A549 (cell line): ENCODE results near the gene MUC20. TPM values are rescaled to one million over a fixed set of nuclear protein-coding genes. Genes with fewer than 3 reads are reported as not detected.

ENCODE experiments used
- ATAC-seq, 2 experiments: fragments of 200-7000 bp in 1 of 2; fragments of >200 bp in 1 of 2; cut with Nextera tagmentation in 1 of 2; cut with Tn5 transposase in 1 of 2; 3 replicates each; pipeline versions ENCODE4 v1.8.0 to v1.9.1; 2018 to 2020; ENCODE audit warnings: mild to moderate bottlenecking in 1 of 2, moderate library complexity in 1 of 2
- CTCF ChIA-PET: fragments of 300-600 bp; sonication (Branson Sonifier 250); formaldehyde crosslinking; extraction: SDS; loops from one replicate; lab custom pipeline; 2021; ENCODE audit warnings: antibody characterized with exemption, inconsistent platforms; lab: Yijun Ruan, JAX
- POLR2A ChIA-PET: fragments of 350-600 bp; formaldehyde crosslinking; extraction: SDS; loops from one replicate; lab custom pipeline; 2021; ENCODE audit warnings: antibody characterized with exemption, inconsistent platforms; lab: Yijun Ruan, JAX
- DNase-seq, 2 experiments: peaks; one replicate each; pipeline versions ENCODE4 v3.0.0 to v3.0.0-alpha.2; 2011 to 2016; ENCODE audit warnings: low read depth in 1 of 2, low spot score in 1 of 2
- FAIRE-seq: peaks from 2 replicates; lab custom pipeline; 2011; peaks lifted over from hg19 to GRCh38; lab: Jason Lieb, UNC
- H3K27ac ChIP-seq, 2 experiments: fragments of >200 bp; sonication (Bioruptor Twin); formaldehyde crosslinking; 3 replicates each; pipeline ENCODE4 v1.5.1; 2016 to 2017
- H3K4me1 ChIP-seq: fragments of >200 bp; sonication (Bioruptor Twin); formaldehyde crosslinking; 3 replicates; pipeline ENCODE4 v1.6.1; 2016
- H3K4me2 ChIP-seq: fragments of >200 bp; sonication (Bioruptor Twin); formaldehyde crosslinking; 3 replicates; pipeline ENCODE4 v1.6.1; 2016
- H3K4me3 ChIP-seq: fragments of >200 bp; sonication (Bioruptor Twin); formaldehyde crosslinking; 3 replicates; pipeline ENCODE4 v1.5.1; 2016
- H3K9me3 ChIP-seq: fragments of >200 bp; sonication (Bioruptor Twin); formaldehyde crosslinking; 3 replicates; pipeline ENCODE4 v1.6.1; 2016
- CBX2 ChIP-seq: fragments of 200-600 bp; sonication (generic); IDR thresholded peaks from 2 replicates; pipeline ENCODE4 v1.6.1; 2016; ENCODE audit warnings: low read depth, mild to moderate bottlenecking, borderline replicate concordance
- CBX8 ChIP-seq: fragments of 200-600 bp; sonication (generic); IDR thresholded peaks from 2 replicates; pipeline ENCODE4 v1.6.1; 2016
- CEBPB ChIP-seq, 2 experiments: fragments of >200 bp in 1 of 2; sonication (Bioruptor Twin) in 1 of 2; formaldehyde crosslinking in 1 of 2; IDR thresholded peaks; 2 replicates each; pipeline ENCODE4 v1.6.1; 2012 to 2016
- CHD4 ChIP-seq: fragments of 200-600 bp; sonication (generic); IDR thresholded peaks from 2 replicates; pipeline ENCODE4 v1.6.1; 2016; ENCODE audit warnings: antibody characterized with exemption, mild to moderate bottlenecking, borderline replicate concordance
- FOSL2 ChIP-seq, 2 experiments: fragments of 450-650 bp in 1 of 2; fragments of >200 bp in 1 of 2; sonication (Bioruptor Twin) in 1 of 2; formaldehyde crosslinking; IDR thresholded peaks; 2 replicates each; pipeline versions ENCODE4 v1.5.0 to v1.6.1; 2016 to 2020; ENCODE audit warnings: mild to moderate bottlenecking in 1 of 2, moderate library complexity in 1 of 2
- FOXS1 ChIP-seq: fragments of 250-450 bp; sonication (Bioruptor Pico); IDR thresholded peaks from 2 replicates; pipeline ENCODE4 v1.5.0; 2020; ENCODE audit warnings: mild to moderate bottlenecking, moderate library complexity
- GATA3 ChIP-seq: IDR thresholded peaks from 2 replicates; pipeline ENCODE4 v1.6.1; 2012; ENCODE audit warnings: borderline replicate concordance
- HDAC2 ChIP-seq: fragments of 200-600 bp; sonication (generic); IDR thresholded peaks from 2 replicates; pipeline ENCODE4 v1.6.1; 2016
- HEYL ChIP-seq: fragments of 250-450 bp; sonication (Bioruptor Pico); IDR thresholded peaks from 2 replicates; pipeline ENCODE4 v1.8.0; 2021; ENCODE audit warnings: mild to moderate bottlenecking, moderate library complexity
- HOXA7 ChIP-seq: fragments of 250-450 bp; sonication (Bioruptor Pico); IDR thresholded peaks from 2 replicates; pipeline ENCODE4 v1.5.0; 2020; ENCODE audit warnings: mild to moderate bottlenecking, moderate library complexity
- HOXB5 ChIP-seq: fragments of 250-450 bp; sonication (Bioruptor Pico); IDR thresholded peaks from 2 replicates; pipeline ENCODE4 v1.5.0; 2020; ENCODE audit warnings: mild to moderate bottlenecking, moderate library complexity
- KDM1A ChIP-seq: fragments of 200-600 bp; sonication (generic); IDR thresholded peaks from 2 replicates; pipeline ENCODE4 v1.6.1; 2016; ENCODE audit warnings: low read depth, mild to moderate bottlenecking
- KDM5A ChIP-seq: fragments of 200-600 bp; sonication (generic); IDR thresholded peaks from 2 replicates; pipeline ENCODE4 v1.6.1; 2016; ENCODE audit warnings: antibody characterized with exemption, mild to moderate bottlenecking
- MYC ChIP-seq: IDR thresholded peaks from 2 replicates; pipeline ENCODE4 v1.6.1; 2012; ENCODE audit warnings: mild to moderate bottlenecking, inconsistent platforms, low read length, improper control_type of control experiment, borderline replicate concordance
- POLR2A ChIP-seq: IDR thresholded peaks from 2 replicates; pipeline ENCODE4 v1.6.1; 2012; ENCODE audit warnings: mild to moderate bottlenecking, low read length
- RAD21 ChIP-seq, 2 experiments: fragments of >200 bp in 1 of 2; sonication (Bioruptor Twin) in 1 of 2; formaldehyde crosslinking in 1 of 2; IDR thresholded peaks in 1 of 2; conservative IDR thresholded peaks in 1 of 2; 2 replicates in 1 of 2; 3 replicates in 1 of 2; pipeline ENCODE4 v1.6.1; 2012 to 2018; ENCODE audit warnings: inconsistent platforms in 1 of 2
- RARB ChIP-seq: fragments of 250-450 bp; sonication (Bioruptor Pico); IDR thresholded peaks from 2 replicates; pipeline ENCODE4 v1.8.0; 2021; ENCODE audit warnings: mild to moderate bottlenecking, moderate library complexity
- RFX5 ChIP-seq: fragments of 450-650 bp; IDR thresholded peaks from 2 replicates; pipeline ENCODE4 v1.7.1; 2014; ENCODE audit warnings: antibody characterized with exemption, mild to moderate bottlenecking, moderate library complexity
- RNF2 ChIP-seq: fragments of 200-600 bp; sonication (generic); IDR thresholded peaks from 2 replicates; pipeline ENCODE4 v1.6.1; 2016; ENCODE audit warnings: low read depth, mild to moderate bottlenecking, antibody characterized with exemption, moderate library complexity, borderline replicate concordance
- SREBF2 ChIP-seq: fragments of 450-650 bp; IDR thresholded peaks from 2 replicates; pipeline ENCODE4 v1.6.1; 2014; ENCODE audit warnings: mild to moderate bottlenecking, moderate library complexity
- TP53 ChIP-seq: fragments of 250-450 bp; sonication (Bioruptor Pico); IDR thresholded peaks from 2 replicates; pipeline ENCODE4 v1.5.0; 2021; ENCODE audit warnings: mild to moderate bottlenecking, moderate library complexity
- ZC3H11A ChIP-seq: fragments of 450-650 bp; IDR thresholded peaks from 2 replicates; pipeline ENCODE4 v1.6.1; 2014; ENCODE audit warnings: antibody characterized with exemption, mild to moderate bottlenecking
- ZFP36 ChIP-seq: fragments of 450-650 bp; IDR thresholded peaks from 2 replicates; pipeline ENCODE4 v1.6.1; 2014; ENCODE audit warnings: borderline replicate concordance; ENCODE audit not compliant: partially characterized antibody
- WGBS: methylation state at CpG from one replicate; pipeline ENCODE4 v1.1.6; 2017; ENCODE audit errors: missing lambda C conversion rate; 5-methylcytosine and 5-hydroxymethylcytosine counted together
- polyA plus RNA-seq, 4 experiments: library from polyadenylated mRNA; depleted of rRNA in 3 of 4; stranded (reverse); fragments of >200 nt; fragmentation: RNase III in 1 of 4; extraction: RNeasy Plus Mini Kit Qiagen cat#74134 plus additional on column Dnase treatment in 1 of 4; gene quantifications; 2 replicates in 3 of 4; 3 replicates in 1 of 4; pipeline ENCODE4 v1.2.3, GENCODE V29; 2011 to 2017
- TF ChIP-seq, protein P1 (sequence below): fragments of >200 bp; sonication (Bioruptor Twin); formaldehyde crosslinking; IDR thresholded peaks from 3 replicates; pipeline ENCODE4 v1.6.1; 2016
- TF ChIP-seq, protein P2 (sequence below): fragments of 450-650 bp; IDR thresholded peaks from 2 replicates; pipeline ENCODE4 v1.6.1; 2014; ENCODE audit warnings: antibody characterized with exemption
- TF ChIP-seq, protein P3 (sequence below): IDR thresholded peaks from 2 replicates; pipeline ENCODE4 v1.6.1; 2012
- TF ChIP-seq, protein P4 (sequence below): fragments of 250-450 bp; sonication (Bioruptor Pico); IDR thresholded peaks from 2 replicates; pipeline ENCODE4 v1.5.0; 2021; ENCODE audit warnings: mild to moderate bottlenecking, moderate library complexity, borderline replicate concordance
- TF ChIP-seq, protein P5 (sequence below): fragments of 250-450 bp; sonication (Bioruptor Pico); IDR thresholded peaks from 2 replicates; pipeline ENCODE4 v1.5.0; 2020; ENCODE audit warnings: low read depth, mild to moderate bottlenecking, moderate library complexity

The MUC20 gene
- polyA plus RNA-seq, 2 of the 4 experiments (the other 2 are of a cell fraction): 0.44 to 0.87 TPM

DNA sequence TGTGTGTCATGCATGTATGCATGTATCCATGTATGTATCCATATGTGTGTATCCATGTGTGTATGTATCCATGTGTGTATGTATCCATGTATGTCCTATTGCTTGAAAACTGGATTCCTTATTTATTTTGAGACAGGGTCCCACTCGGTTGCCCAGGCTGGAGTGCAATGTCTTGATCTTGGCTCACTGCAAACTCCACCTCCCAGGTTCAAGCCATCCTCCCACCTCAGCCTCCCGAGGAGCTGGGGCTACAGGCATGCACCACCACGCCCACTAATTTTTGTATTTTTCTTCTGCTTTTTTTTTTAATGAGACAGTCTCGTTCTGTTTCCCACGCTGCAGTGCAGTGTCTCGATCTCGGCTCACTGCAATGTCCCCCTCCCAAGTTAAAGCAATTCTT lies 34.1 kb downstream of the MUC20 start (continued):
- TF ChIP-seq, protein P1, sequence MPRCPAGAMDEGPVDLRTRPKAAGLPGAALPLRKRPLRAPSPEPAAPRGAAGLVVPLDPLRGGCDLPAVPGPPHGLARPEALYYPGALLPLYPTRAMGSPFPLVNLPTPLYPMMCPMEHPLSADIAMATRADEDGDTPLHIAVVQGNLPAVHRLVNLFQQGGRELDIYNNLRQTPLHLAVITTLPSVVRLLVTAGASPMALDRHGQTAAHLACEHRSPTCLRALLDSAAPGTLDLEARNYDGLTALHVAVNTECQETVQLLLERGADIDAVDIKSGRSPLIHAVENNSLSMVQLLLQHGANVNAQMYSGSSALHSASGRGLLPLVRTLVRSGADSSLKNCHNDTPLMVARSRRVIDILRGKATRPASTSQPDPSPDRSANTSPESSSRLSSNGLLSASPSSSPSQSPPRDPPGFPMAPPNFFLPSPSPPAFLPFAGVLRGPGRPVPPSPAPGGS: no peak
- no peak for TF ChIP-seq CBX8

DNA sequence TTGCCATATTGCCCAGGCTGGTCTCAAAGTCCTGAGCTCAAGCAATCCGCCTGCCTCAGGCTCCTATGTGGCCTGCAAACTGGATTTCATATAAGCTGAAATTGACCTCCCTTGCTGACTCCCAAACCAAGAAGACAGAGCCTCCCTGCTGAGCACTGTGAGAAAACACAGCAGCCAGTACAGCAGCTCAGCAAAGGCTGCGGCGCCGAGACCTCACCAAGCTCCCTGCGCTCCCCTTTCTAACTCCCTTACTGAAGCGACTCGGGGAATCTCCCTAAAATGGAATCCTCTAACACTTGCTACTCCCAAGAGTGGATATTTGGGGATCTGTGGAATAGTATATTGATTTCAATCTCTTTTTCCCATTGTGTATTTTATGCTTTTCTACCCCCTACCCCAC lies 34.6 kb downstream of the MUC20 start:
- ChIA-PET CTCF (interaction anchor here (1.0 to 1.2 kb wide), 3 partner anchors 9 to 101 kb away, joined by 3 to 5 read pairs (median 3); no protein-coding TSS in a partner anchor), POLR2A (no interaction called here)
- Histone ChIP-seq H3K4me3 (no peak overlapping the region), H3K27ac (no peak overlapping the region), H3K4me2 (no peak overlapping the region), H3K9me3 (no peaks in the 10 kb centered on the region), H3K4me1 (no peaks in the 10 kb centered on the region)
- TF ChIP-seq CEBPB (IDR thresholded peaks at IDR 0.05) (no peak), HOXA7 (CRISPR knock-in tag) (no peak), POLR2A (no peak), MYC (no peak), FOSL2 (IDR thresholded peaks at IDR 0.05) (no peak), FOSL2 (CRISPR knock-in tag; IDR thresholded peaks at IDR 0.05) (no peak), CBX2 (no peak), KDM5A (no peak), RFX5 (no peak), ZFP36 (no peak), CBX8 (no peak), HOXB5 (CRISPR knock-in tag) (no peak), HEYL (CRISPR knock-in tag) (no peak), SREBF2 (no peak), RNF2 (no peak), CHD4 (no peak), FOXS1 (CRISPR knock-in tag) (no peak), RARB (CRISPR knock-in tag) (no peak)
- TF ChIP-seq, protein P2, sequence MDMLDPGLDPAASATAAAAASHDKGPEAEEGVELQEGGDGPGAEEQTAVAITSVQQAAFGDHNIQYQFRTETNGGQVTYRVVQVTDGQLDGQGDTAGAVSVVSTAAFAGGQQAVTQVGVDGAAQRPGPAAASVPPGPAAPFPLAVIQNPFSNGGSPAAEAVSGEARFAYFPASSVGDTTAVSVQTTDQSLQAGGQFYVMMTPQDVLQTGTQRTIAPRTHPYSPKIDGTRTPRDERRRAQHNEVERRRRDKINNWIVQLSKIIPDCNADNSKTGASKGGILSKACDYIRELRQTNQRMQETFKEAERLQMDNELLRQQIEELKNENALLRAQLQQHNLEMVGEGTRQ: no peak
- no peak for ATAC-seq
- FAIRE-seq: no peak
- whole genome bisulfite sequencing: 92% methylated on average over 7 of the region's 7 CpGs
- no peak for DNase-seq

DNA sequence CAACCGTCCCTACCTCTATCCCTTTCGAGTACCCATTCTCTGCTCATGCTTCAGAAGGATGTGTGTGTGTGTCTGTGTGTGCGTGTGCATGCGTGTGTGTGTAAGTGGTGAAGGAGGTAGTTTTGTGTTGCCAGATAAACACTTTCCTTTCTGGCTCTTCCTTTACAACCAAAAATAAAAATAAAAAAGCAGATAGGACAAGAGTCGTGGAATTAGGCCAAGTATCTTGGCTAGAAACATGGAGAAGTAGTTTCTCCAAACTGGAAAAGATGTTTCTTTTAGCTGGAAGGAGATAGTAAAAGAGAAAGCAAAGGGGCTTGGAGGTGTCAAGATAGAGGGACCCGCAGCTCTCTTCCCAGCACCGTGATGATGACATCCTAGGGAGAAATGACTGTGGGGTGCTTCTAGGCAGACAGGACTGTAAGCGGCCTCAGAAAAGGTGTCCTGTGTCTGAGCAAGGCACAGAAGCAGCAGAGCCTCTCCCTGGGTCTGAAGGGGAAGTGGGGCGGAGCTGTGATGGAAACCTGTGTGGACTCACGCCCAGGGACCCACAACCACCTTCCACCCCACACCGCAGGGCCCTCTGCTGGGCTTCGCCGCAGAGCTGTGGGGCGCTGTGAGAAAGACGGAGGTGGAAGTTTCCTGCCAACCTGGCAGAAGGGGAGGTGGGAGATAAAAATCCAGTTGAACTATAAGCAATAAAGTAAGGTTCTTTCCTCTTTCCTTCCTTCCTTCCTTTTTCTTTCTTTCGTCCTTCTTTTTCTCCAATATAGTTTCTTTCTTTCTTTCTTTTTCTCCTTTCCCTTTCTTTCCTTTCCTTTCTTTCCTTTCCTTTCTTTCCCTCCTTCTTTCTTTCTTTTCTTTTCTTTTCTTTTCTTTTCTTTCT lies 35.3 kb downstream of the MUC20 start:
- ATAC-seq (no peak), DNase-seq (no peak), FAIRE-seq (no peak)
- 77% methylated on average over 16 of the region's 16 CpGs for WGBS
- POLR2A ChIA-PET: no interaction called here
- Histone ChIP-seq H3K27ac (no peak overlapping the region), H3K9me3 (no peaks in the 10 kb centered on the region), H3K4me1 (no peaks in the 10 kb centered on the region), H3K4me2 (no peak overlapping the region), H3K4me3 (no peak overlapping the region)
- CTCF ChIA-PET: interaction anchor here (0.7 to 1.2 kb wide), 3 partner anchors 46 to 778 kb away, joined by 3 to 5 read pairs (median 5); no protein-coding TSS in a partner anchor
- TF ChIP-seq CHD4 (no peak), RNF2 (no peak), RAD21 (conservative IDR thresholded peaks at IDR 0.05 in 1 of 2, IDR thresholded peaks at IDR 0.05 in 1 of 2) (no peak), TP53 (CRISPR knock-in tag) (no peak), RARB (CRISPR knock-in tag) (no peak), HDAC2 (no peak), GATA3 (no peak), KDM5A (no peak), ZC3H11A (no peak), CBX8 (no peak), ZFP36 (no peak), KDM1A (no peak)
- TF ChIP-seq, protein P3, sequence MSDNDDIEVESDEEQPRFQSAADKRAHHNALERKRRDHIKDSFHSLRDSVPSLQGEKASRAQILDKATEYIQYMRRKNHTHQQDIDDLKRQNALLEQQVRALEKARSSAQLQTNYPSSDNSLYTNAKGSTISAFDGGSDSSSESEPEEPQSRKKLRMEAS: no peak
- TF ChIP-seq, protein P2: no peak
- TF ChIP-seq, protein P4, sequence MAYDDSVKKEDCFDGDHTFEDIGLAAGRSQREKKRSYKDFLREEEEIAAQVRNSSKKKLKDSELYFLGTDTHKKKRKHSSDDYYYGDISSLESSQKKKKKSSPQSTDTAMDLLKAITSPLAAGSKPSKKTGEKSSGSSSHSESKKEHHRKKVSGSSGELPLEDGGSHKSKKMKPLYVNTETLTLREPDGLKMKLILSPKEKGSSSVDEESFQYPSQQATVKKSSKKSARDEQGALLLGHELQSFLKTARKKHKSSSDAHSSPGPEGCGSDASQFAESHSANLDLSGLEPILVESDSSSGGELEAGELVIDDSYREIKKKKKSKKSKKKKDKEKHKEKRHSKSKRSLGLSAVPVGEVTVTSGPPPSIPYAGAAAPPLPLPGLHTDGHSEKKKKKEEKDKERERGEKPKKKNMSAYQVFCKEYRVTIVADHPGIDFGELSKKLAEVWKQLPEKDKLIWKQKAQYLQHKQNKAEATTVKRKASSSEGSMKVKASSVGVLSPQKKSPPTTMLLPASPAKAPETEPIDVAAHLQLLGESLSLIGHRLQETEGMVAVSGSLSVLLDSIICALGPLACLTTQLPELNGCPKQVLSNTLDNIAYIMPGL (CRISPR knock-in tag): no peak
- TF ChIP-seq, protein P5, sequence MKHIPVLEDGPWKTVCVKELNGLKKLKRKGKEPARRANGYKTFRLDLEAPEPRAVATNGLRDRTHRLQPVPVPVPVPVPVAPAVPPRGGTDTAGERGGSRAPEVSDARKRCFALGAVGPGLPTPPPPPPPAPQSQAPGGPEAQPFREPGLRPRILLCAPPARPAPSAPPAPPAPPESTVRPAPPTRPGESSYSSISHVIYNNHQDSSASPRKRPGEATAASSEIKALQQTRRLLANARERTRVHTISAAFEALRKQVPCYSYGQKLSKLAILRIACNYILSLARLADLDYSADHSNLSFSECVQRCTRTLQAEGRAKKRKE (CRISPR knock-in tag): no peak
- TF ChIP-seq, all 56 proteins: peak for 0
